GM19372 (cell line): ENCODE measurements around the gene CCDC154.
A peak's percentile ranks its signal among the peaks of the same experiment; 100 is the strongest.
"Not testable (repeated sequence)": the region's sequence is repeated elsewhere in the genome, so short reads cannot be mapped to it uniquely, and the experiment has no call there.

Experiments
- ATAC-seq: cut with Tn5 transposase; IDR thresholded peaks from one replicate; pipeline ENCODE4 v1.9.1; 2021; ENCODE audit warnings: mild to moderate bottlenecking, low read depth, moderate library complexity; ENCODE audit not compliant: unreplicated experiment

Gene CCDC154

GRCh38 chr16:1443980-1444729 lies at the start of gene CCDC154:
TSS of gene CCDC154 (minus strand) at chr16:1444556. CDS start at chr16:1444322, 234 bp downstream.
- no peak for ATAC-seq

GRCh38 chr16:1493746-1494094 lies 49.4 kb upstream of the CCDC154 start:
- ATAC-seq = no peak

- ATAC-seq = peak; percentile 75
Measured at GRCh38 chr16:1492923-1493745, 48.8 kb upstream of the CCDC154 start, which contains the start of gene TELO2. TSS of gene TELO2 (plus strand) at chr16:1493360. CDS start at chr16:1494282, 922 bp downstream.

- no peak for ATAC-seq
Measured at GRCh38 chr16:1492082-1492922, 47.9 kb upstream of the CCDC154 start.

GRCh38 chr16:1491327-1491726 lies 47.0 kb upstream of the CCDC154 start:
- ATAC-seq = no peak

- ATAC-seq = no peak
Measured at GRCh38 chr16:1489077-1489476, 44.7 kb upstream of the CCDC154 start.

- ATAC-seq = no peak
Measured at GRCh38 chr16:1488619-1489018, 44.3 kb upstream of the CCDC154 start, which contains the start of gene PTX4. TSS of gene PTX4 (minus strand) at chr16:1488944. CDS start at chr16:1488909, 35 bp downstream.

- no peak for ATAC-seq
Measured at GRCh38 chr16:1488054-1488601, 43.8 kb upstream of the CCDC154 start.

- ATAC-seq = no peak
Measured at GRCh38 chr16:1487395-1488053, 43.2 kb upstream of the CCDC154 start.

- ATAC-seq = no peak
Measured at GRCh38 chr16:1486551-1487390, 42.4 kb upstream of the CCDC154 start.

GRCh38 chr16:1485847-1486496 lies 41.6 kb upstream of the CCDC154 start:
- ATAC-seq = no peak

GRCh38 chr16:1481906-1482835 lies 37.8 kb upstream of the CCDC154 start:
- ATAC-seq = no peak

- not testable (repeated sequence) for ATAC-seq
Measured at GRCh38 chr16:1478937-1479336, 34.6 kb upstream of the CCDC154 start.

GRCh38 chr16:1477033-1477432 lies 32.7 kb upstream of the CCDC154 start:
- ATAC-seq = no peak

- no peak for ATAC-seq
Measured at GRCh38 chr16:1475552-1476114, 31.3 kb upstream of the CCDC154 start.

GRCh38 chr16:1474796-1475551 lies 30.6 kb upstream of the CCDC154 start, which contains the start of gene CLCN7:
TSS of gene CLCN7 (minus strand) at chr16:1475028. CDS start at chr16:1474974, 54 bp downstream.
- ATAC-seq = peak; percentile 88
